SK-N-SH treated with all-trans-retinoic acid at 6 μM for 48 hours (cell line): ENCODE data around the gene PRKAG2.

Experiments
- GLIS3 ChIP-seq: fragments of 250-450 bp; sonication (Bioruptor Pico); IDR thresholded peaks from 2 replicates; pipeline ENCODE4 v1.5.0; 2020; ENCODE audit warnings: mild to moderate bottlenecking, moderate library complexity
- PATZ1 ChIP-seq: fragments of 250-450 bp; sonication (Bioruptor Pico); IDR thresholded peaks from 2 replicates; pipeline ENCODE4 v1.8.0; 2020; ENCODE audit warnings: mild to moderate bottlenecking, moderate library complexity, borderline replicate concordance
- RARB ChIP-seq: fragments of 250-450 bp; sonication (Bioruptor Pico); IDR thresholded peaks from 2 replicates; pipeline ENCODE4 v1.8.0; 2021; ENCODE audit warnings: mild to moderate bottlenecking, moderate library complexity
- ZNF8 ChIP-seq: fragments of 450-650 bp; formaldehyde crosslinking; IDR thresholded peaks from 2 replicates; pipeline ENCODE4 v1.5.0; 2020; ENCODE audit warnings: mild to moderate bottlenecking, moderate library complexity

- TF ChIP-seq PATZ1 (CRISPR knock-in tag) (no peak), GLIS3 (CRISPR knock-in tag) (no peak), RARB (no peak), ZNF8 (CRISPR knock-in tag) (no peak)
These were observed 28.4 kb upstream of the PRKAG2 start for GRCh38 chr7:151905353-151905752.
